ENCODE measurements around the gene CELSR2. TPM values are rescaled to one million over a fixed set of nuclear protein-coding genes. Genes with fewer than 3 reads are reported as not detected.

Gene CELSR2
- total and polyA plus RNA-seq, 2 donors (not counting 1 experiment from before 2014, with no cell fraction given), result 0.57 to 2.7 TPM

GRCh38 chr1:109272021-109272799 is 22.9 kb downstream of the CELSR2 start:
- Histone ChIP-seq H3K27me3 (replicated peaks in 1 of 4; ENCODE audit: control extremely low read depth in 1 of 4, control insufficient read depth in 3 of 4, insufficient read depth in 4 of 4, low read length in 3 of 4) (peaks cover 0 to 4% (median 0%) of the 10 kb centered on the region in 4 experiments), H3K79me2 (ENCODE audit: control insufficient read depth, insufficient read depth, low read length) (no peaks in the 10 kb centered on the region), H3K36me3 (replicated peaks in 1 of 2; ENCODE audit: control extremely low read depth in 1 of 2, control insufficient read depth in 1 of 2, extremely low read depth in 1 of 2, insufficient read depth in 2 of 2, low read length in 1 of 2) (no peaks in the 10 kb centered on the region), H3K9ac (ENCODE audit: low read length) (no peak overlapping the region), H4K20me1 (ENCODE audit: control insufficient read depth, insufficient read depth, low read length, poor library complexity, severe bottlenecking) (no peaks in the 10 kb centered on the region), H3K9me3 (ENCODE audit: control extremely low read depth in 1 of 3, control insufficient read depth in 2 of 3, insufficient read depth in 1 of 3, low read length in 2 of 3) (no peaks in the 10 kb centered on the region), H3K27ac (ENCODE audit: low read length in 2 of 2) (no peak overlapping the region), H3K4me1 (ENCODE audit: control insufficient read depth in 2 of 2, insufficient read depth in 2 of 2, low read length in 2 of 2) (peaks cover 0 to 1% of the 10 kb centered on the region in 2 donors), H2AFZ (ENCODE audit: insufficient read depth, low read depth, low read length, poor library complexity, severe bottlenecking) (no peak overlapping the region), H3K4me2 (replicated peaks; ENCODE audit: low read depth, low read length, poor library complexity, severe bottlenecking) (no peak overlapping the region), H3K4me3 (ENCODE audit: control extremely low read depth in 1 of 5, extremely low read depth in 1 of 5, insufficient read depth in 1 of 5, low read depth in 2 of 5, low read length in 4 of 5) (no peak overlapping the region)
- DNase-seq (no peak), ATAC-seq (ENCODE audit: low read depth) (no peak)
- H3K27ac Mint-ChIP-seq, result no peak overlapping the region
- 95% methylated on average over 12 of the region's 13 CpGs for WGBS (ENCODE audit: insufficient coverage)
- CTCF ChIA-PET, result no interaction called here
- intact Hi-C loops (cut with micrococcal nuclease), result no loop called here
- H3K27me3 Mint-ChIP-seq, result no peaks in the 10 kb centered on the region
- POLR2A ChIA-PET, result no interaction called here
- H3K9me3 Mint-ChIP-seq (ENCODE audit: insufficient read depth), result no peaks in the 10 kb centered on the region
- no peak overlapping the region for H3K4me3 Mint-ChIP-seq
- no peaks in the 10 kb centered on the region for H3K4me1 Mint-ChIP-seq
- TF ChIP-seq CTCF (IDR thresholded peaks at IDR 0.05) (no peak), EZH2 (IDR thresholded peaks at IDR 0.05; ENCODE audit: borderline replicate concordance, insufficient read depth, low read depth, low read length, poor library complexity, severe bottlenecking) (no peak)

GRCh38 chr1:109272831-109273547 is 23.6 kb downstream of the CELSR2 start:
- H3K9me3 Mint-ChIP-seq (ENCODE audit: insufficient read depth), result no peaks in the 10 kb centered on the region
- H4K20me1 ChIP-seq (ENCODE audit: control insufficient read depth, insufficient read depth, low read length, poor library complexity, severe bottlenecking), result no peaks in the 10 kb centered on the region
- intact Hi-C loops (cut with micrococcal nuclease), result no loop called here
- ChIA-PET CTCF (interaction anchor here (0.9 kb wide), 1 partner anchor 10 kb away, joined by 3 read pairs; the partner anchor contains the start of gene PSRC1), POLR2A (no interaction called here)
- TF ChIP-seq CTCF (IDR thresholded peaks at IDR 0.05), result no peak
- TF ChIP-seq EZH2 (IDR thresholded peaks at IDR 0.05; ENCODE audit: borderline replicate concordance, insufficient read depth, low read depth, low read length, poor library complexity, severe bottlenecking), result no peak
- no peak overlapping the region for H3K9ac ChIP-seq (ENCODE audit: low read length)
- WGBS (ENCODE audit: insufficient coverage), result 95% methylated on average over 12 of the region's 16 CpGs
- no peaks in the 10 kb centered on the region for H3K9me3 ChIP-seq (ENCODE audit: control extremely low read depth in 1 of 3, control insufficient read depth in 2 of 3, insufficient read depth in 1 of 3, low read length in 2 of 3)
- no peak overlapping the region for H2AFZ ChIP-seq (ENCODE audit: insufficient read depth, low read depth, low read length, poor library complexity, severe bottlenecking)
- no peaks in the 10 kb centered on the region for H3K27me3 Mint-ChIP-seq
- no peaks in the 10 kb centered on the region for H3K4me1 Mint-ChIP-seq
- H3K4me1 ChIP-seq (ENCODE audit: control insufficient read depth in 2 of 2, insufficient read depth in 2 of 2, low read length in 2 of 2), result peaks cover 0 to 5% of the 10 kb centered on the region in 2 donors
- no peak overlapping the region for H3K4me3 Mint-ChIP-seq
- H3K79me2 ChIP-seq (ENCODE audit: control insufficient read depth, insufficient read depth, low read length), result no peaks in the 10 kb centered on the region
- DNase-seq (no peak), ATAC-seq (ENCODE audit: low read depth) (no peak)
- no peaks in the 10 kb centered on the region for H3K36me3 ChIP-seq (replicated peaks in 1 of 2; ENCODE audit: control extremely low read depth in 1 of 2, control insufficient read depth in 1 of 2, extremely low read depth in 1 of 2, insufficient read depth in 2 of 2, low read length in 1 of 2)
- no peak overlapping the region for H3K4me2 ChIP-seq (replicated peaks; ENCODE audit: low read depth, low read length, poor library complexity, severe bottlenecking)
- no peak overlapping the region for H3K27ac Mint-ChIP-seq
- H3K4me3 ChIP-seq (ENCODE audit: control extremely low read depth in 1 of 5, extremely low read depth in 1 of 5, insufficient read depth in 1 of 5, low read depth in 2 of 5, low read length in 4 of 5), result no peak overlapping the region
- no peak overlapping the region for H3K27ac ChIP-seq (ENCODE audit: low read length in 2 of 2)
- H3K27me3 ChIP-seq (replicated peaks in 1 of 4; ENCODE audit: control extremely low read depth in 1 of 4, control insufficient read depth in 3 of 4, insufficient read depth in 4 of 4, low read length in 3 of 4), result peaks cover 0 to 4% (median 0%) of the 10 kb centered on the region in 4 experiments

Measured in B cell (primary cell).